ENCODE results near the gene SRPRA. TPM values are rescaled to one million over a fixed set of nuclear protein-coding genes. Genes with fewer than 3 reads are reported as not detected.

Gene SRPRA
- total RNA-seq, 1 experiment from 2014 or later = 64.3 TPM

DNA sequence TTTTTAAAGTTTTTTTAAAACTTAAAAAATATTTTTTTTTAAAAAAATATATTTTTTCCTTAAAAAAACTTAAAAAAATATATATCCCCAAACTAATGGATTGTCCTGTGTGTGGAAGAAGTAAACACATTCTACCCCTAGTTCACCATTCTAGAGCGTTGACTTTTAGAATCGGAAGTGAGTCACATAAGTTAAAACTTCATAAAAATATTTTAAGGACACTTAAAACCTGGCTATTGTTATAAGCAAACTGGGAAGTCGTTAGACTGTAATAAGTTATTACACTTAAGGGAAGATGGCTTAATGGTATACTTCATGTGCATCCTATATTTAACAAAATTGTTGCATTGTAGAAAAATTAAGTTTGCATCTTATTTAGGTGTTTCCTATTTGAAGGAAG is 36.0 kb downstream of the SRPRA start:
- Histone ChIP-seq H3K14ac (ENCODE audit: insufficient read depth, low read length) (no peak overlapping the region), H4K20me1 (ENCODE audit: control insufficient read depth, insufficient read depth, insufficient read length) (no peaks in the 10 kb centered on the region), H3K4me1 (ENCODE audit: insufficient read depth, low read length) (no peaks in the 10 kb centered on the region), H3K23me2 (ENCODE audit: insufficient read length, low read depth, low read length, poor library complexity, severe bottlenecking) (no peaks in the 10 kb centered on the region), H4K8ac (replicated peaks; ENCODE audit: insufficient read length, low read depth, low read length) (no peak overlapping the region), H3K4me2 (ENCODE audit: insufficient read depth, insufficient read length, low read length) (no peak overlapping the region), H3K23ac (ENCODE audit: insufficient read length, low read depth, low read length) (no peak overlapping the region), H3K27ac (ENCODE audit: insufficient read length, low read depth, low read length) (no peak overlapping the region), H3K79me2 (ENCODE audit: insufficient read depth, low read length) (no peaks in the 10 kb centered on the region; the same call in 1 of the 2 replicates), H3K56ac (ENCODE audit: insufficient read length, low read depth, low read length) (no peak overlapping the region), H2BK5ac (ENCODE audit: insufficient read length, low read length) (no peak overlapping the region), H2BK12ac (ENCODE audit: insufficient read length, low read depth, low read length) (no peak overlapping the region), H3K9me3 (ENCODE audit: control insufficient read depth, low read depth, low read length) (no peaks in the 10 kb centered on the region), H3K9ac (ENCODE audit: extremely low read depth, insufficient read length, low read length) (no peak overlapping the region), H3T11ph (ENCODE audit: low read length) (no peak overlapping the region), H3K27me3 (ENCODE audit: insufficient read depth, low read length) (no peaks in the 10 kb centered on the region), H2AFZ (ENCODE audit: low read length) (no peak overlapping the region), H2AK5ac (ENCODE audit: insufficient read length, low read length) (no peak overlapping the region), H3K18ac (ENCODE audit: insufficient read length, low read depth, low read length) (no peak overlapping the region), H4K5ac (ENCODE audit: insufficient read length, low read depth, low read length) (no peak overlapping the region), H2BK15ac (ENCODE audit: low read depth, low read length) (no peak overlapping the region), H2BK20ac (ENCODE audit: low read depth, low read length, poor library complexity, severe bottlenecking) (no peak overlapping the region), H4K91ac (ENCODE audit: insufficient read length, low read depth, low read length) (no peak overlapping the region), H3K4ac (ENCODE audit: low read depth, low read length) (no peak overlapping the region), H3K79me1 (ENCODE audit: insufficient read depth, low read depth, low read length, poor library complexity, severe bottlenecking) (no peaks in the 10 kb centered on the region), H2BK120ac (ENCODE audit: low read depth, low read length, poor library complexity, severe bottlenecking) (no peak overlapping the region)
- H3K4me3 Mint-ChIP-seq = no peak overlapping the region
- WGBS (ENCODE audit: extremely low coverage, insufficient read length, low lambda C conversion rate) = no CpG with 5 or more reads among the region's 3 CpGs
- H3K27me3 Mint-ChIP-seq (ENCODE audit: low read depth) = no peaks in the 10 kb centered on the region
- no peak overlapping the region for H3K27ac Mint-ChIP-seq
- H3K9me3 Mint-ChIP-seq = no peaks in the 10 kb centered on the region
- H3K4me1 Mint-ChIP-seq = no peaks in the 10 kb centered on the region
- peaks cover 5 to 30% (median 21%) of the 10 kb centered on the region in 3 experiments for H3K36me3 Mint-ChIP-seq (ENCODE audit: insufficient read depth in 1 of 3, low read depth in 3 of 3)
- no peak for TF ChIP-seq CTCF (conservative IDR thresholded peaks at IDR 0.05)
- DNase-seq = no peak
